Uterus (tissue), 2 donors: Measurements from ENCODE around the gene IFIT2.

ENCODE experiments used
- POLR2A ChIP-seq, 2 donors: fragments of 450-650 bp; IDR thresholded peaks; one replicate each; pipeline ENCODE4 v1.6.1; 2016; ENCODE audit warnings: antibody characterized with exemption in 2 of 2, mild to moderate bottlenecking in 1 of 2, moderate library complexity in 1 of 2
- TF ChIP-seq, protein P1 (sequence below), 4 experiments: fragments of 200-600 bp in 2 of 4; fragments of 450-650 bp in 2 of 4; sonication (generic) in 2 of 4; IDR thresholded peaks; one replicate each; pipeline ENCODE4 v1.5.1; 2016 to 2019; ENCODE audit warnings: antibody characterized with exemption in 4 of 4, mild to moderate bottlenecking in 2 of 4, moderate library complexity in 1 of 4

GRCh38 chr10:89258881-89259280, 43.0 kb upstream of the IFIT2 start:
- TF ChIP-seq, protein P1, sequence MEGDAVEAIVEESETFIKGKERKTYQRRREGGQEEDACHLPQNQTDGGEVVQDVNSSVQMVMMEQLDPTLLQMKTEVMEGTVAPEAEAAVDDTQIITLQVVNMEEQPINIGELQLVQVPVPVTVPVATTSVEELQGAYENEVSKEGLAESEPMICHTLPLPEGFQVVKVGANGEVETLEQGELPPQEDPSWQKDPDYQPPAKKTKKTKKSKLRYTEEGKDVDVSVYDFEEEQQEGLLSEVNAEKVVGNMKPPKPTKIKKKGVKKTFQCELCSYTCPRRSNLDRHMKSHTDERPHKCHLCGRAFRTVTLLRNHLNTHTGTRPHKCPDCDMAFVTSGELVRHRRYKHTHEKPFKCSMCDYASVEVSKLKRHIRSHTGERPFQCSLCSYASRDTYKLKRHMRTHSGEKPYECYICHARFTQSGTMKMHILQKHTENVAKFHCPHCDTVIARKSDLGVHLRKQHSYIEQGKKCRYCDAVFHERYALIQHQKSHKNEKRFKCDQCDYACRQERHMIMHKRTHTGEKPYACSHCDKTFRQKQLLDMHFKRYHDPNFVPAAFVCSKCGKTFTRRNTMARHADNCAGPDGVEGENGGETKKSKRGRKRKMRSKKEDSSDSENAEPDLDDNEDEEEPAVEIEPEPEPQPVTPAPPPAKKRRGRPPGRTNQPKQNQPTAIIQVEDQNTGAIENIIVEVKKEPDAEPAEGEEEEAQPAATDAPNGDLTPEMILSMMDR (IDR thresholded peaks at IDR 0.05): no peak
- no peak for TF ChIP-seq POLR2A (IDR thresholded peaks at IDR 0.05)
